ENCODE results near the gene ZC3H18.
"Not testable (repeated sequence)": the region's sequence is repeated elsewhere in the genome, so short reads cannot be mapped to it uniquely, and the experiment has no call there.

The ZC3H18 gene

GRCh38 chr16:88654363-88655052, 84.3 kb downstream of the ZC3H18 start:
- DNase-seq (ENCODE audit: low read depth in 2 of 2) = no peak

GRCh38 chr16:88655053-88655732, 85.0 kb downstream of the ZC3H18 start:
- DNase-seq (ENCODE audit: low read depth in 2 of 2) = no peak

- no peak for DNase-seq (ENCODE audit: low read depth in 2 of 2)
These were observed 85.6 kb downstream of the ZC3H18 start for GRCh38 chr16:88655733-88656281.

GRCh38 chr16:88656291-88656980, 86.2 kb downstream of the ZC3H18 start:
- DNase-seq (ENCODE audit: low read depth in 2 of 2) = no peak

- DNase-seq (ENCODE audit: low read depth in 2 of 2) = no peak
These were observed 87.2 kb downstream of the ZC3H18 start for GRCh38 chr16:88657371-88657770.

- no peak for DNase-seq (ENCODE audit: low read depth in 2 of 2)
These were observed 88.5 kb downstream of the ZC3H18 start for GRCh38 chr16:88658714-88659113.

GRCh38 chr16:88659160-88659559, 89.0 kb downstream of the ZC3H18 start:
- DNase-seq (ENCODE audit: low read depth in 2 of 2) = no peak

- DNase-seq (ENCODE audit: low read depth in 2 of 2) = no peak
These were observed 91.3 kb downstream of the ZC3H18 start for GRCh38 chr16:88661468-88661867.

- DNase-seq (ENCODE audit: low read depth in 2 of 2) = no peak
These were observed 92.1 kb downstream of the ZC3H18 start for GRCh38 chr16:88662222-88662842.

GRCh38 chr16:88662843-88663606, 92.8 kb downstream of the ZC3H18 start, which contains the start of gene MVD:
MVD (minus strand) TSS chr16:88663091; CDS start chr16:88663080, 11 bp downstream.
- DNase-seq (ENCODE audit: low read depth in 2 of 2) = peak; percentile 88 to 90

- no peak for DNase-seq (ENCODE audit: low read depth in 2 of 2)
These were observed 94.9 kb downstream of the ZC3H18 start for GRCh38 chr16:88665148-88665547.

- DNase-seq (ENCODE audit: low read depth in 2 of 2) = no peak
These were observed 95.4 kb downstream of the ZC3H18 start for GRCh38 chr16:88665570-88665969.

- no peak for DNase-seq (ENCODE audit: low read depth in 2 of 2)
These were observed 97.3 kb downstream of the ZC3H18 start for GRCh38 chr16:88667461-88667860.

- DNase-seq (ENCODE audit: low read depth in 2 of 2) = not testable (repeated sequence)
These were observed 99.3 kb downstream of the ZC3H18 start for GRCh38 chr16:88669493-88669892.

- DNase-seq (ENCODE audit: low read depth in 2 of 2) = no peak
These were observed 99.8 kb downstream of the ZC3H18 start for GRCh38 chr16:88669980-88670379.

- no peak for DNase-seq (ENCODE audit: low read depth in 2 of 2)
These were observed 101.6 kb downstream of the ZC3H18 start for GRCh38 chr16:88671806-88672205.

GRCh38 chr16:88672776-88673175, 102.6 kb downstream of the ZC3H18 start:
- DNase-seq (ENCODE audit: low read depth in 2 of 2) = no peak

- DNase-seq (ENCODE audit: low read depth in 2 of 2) = no peak
These were observed 103.6 kb downstream of the ZC3H18 start for GRCh38 chr16:88673716-88674379.

- DNase-seq (ENCODE audit: low read depth in 2 of 2) = no peak
These were observed 106.5 kb downstream of the ZC3H18 start for GRCh38 chr16:88676502-88677242.

- DNase-seq (ENCODE audit: low read depth in 2 of 2) = no peak
These were observed 107.5 kb downstream of the ZC3H18 start for GRCh38 chr16:88677721-88678120.
